GM18505 (cell line): ENCODE data around the gene HOXB4.

ENCODE experiments used
- ATAC-seq: cut with Tn5 transposase; IDR thresholded peaks from one replicate; pipeline ENCODE4 v1.9.1; 2021; ENCODE audit not compliant: unreplicated experiment
- POLR2A ChIP-seq: IDR thresholded peaks from 4 replicates; pipeline ENCODE4 v1.6.1; 2011; ENCODE audit warnings: borderline replicate concordance; ENCODE audit not compliant: insufficient read depth, insufficient read length; ENCODE audit errors: extremely low read depth

Gene HOXB4

GRCh38 chr17:48592057-48592514 lies 13.9 kb upstream of the HOXB4 start:
- ATAC-seq, result no peak
- TF ChIP-seq POLR2A, result no peak

GRCh38 chr17:48591255-48592056 lies 13.3 kb upstream of the HOXB4 start:
- no peak for ATAC-seq
- no peak for TF ChIP-seq POLR2A

GRCh38 chr17:48590607-48591161 lies 12.5 kb upstream of the HOXB4 start:
- no peak for ATAC-seq
- no peak for TF ChIP-seq POLR2A

GRCh38 chr17:48589831-48590606 lies 11.9 kb upstream of the HOXB4 start, which contains the start of gene HOXB3:
TSS of gene HOXB3 (minus strand) at chr17:48590241. CDS start at chr17:48552474, 37,767 bp downstream.
- no peak for ATAC-seq
- no peak for TF ChIP-seq POLR2A

- no peak for TF ChIP-seq POLR2A
- no peak for ATAC-seq
Observed at GRCh38 chr17:48589060-48589830, 11.1 kb upstream of the HOXB4 start.

- TF ChIP-seq POLR2A, result no peak
- no peak for ATAC-seq
Observed at GRCh38 chr17:48588528-48588927, 10.4 kb upstream of the HOXB4 start.

GRCh38 chr17:48588074-48588415 lies 9.9 kb upstream of the HOXB4 start:
- TF ChIP-seq POLR2A, result no peak
- ATAC-seq, result no peak

GRCh38 chr17:48587276-48588073 lies 9.3 kb upstream of the HOXB4 start:
- TF ChIP-seq POLR2A, result no peak
- ATAC-seq, result no peak

GRCh38 chr17:48586355-48587258 lies 8.5 kb upstream of the HOXB4 start:
- no peak for ATAC-seq
- no peak for TF ChIP-seq POLR2A

- no peak for ATAC-seq
Observed at GRCh38 chr17:48584223-48584741, 6.1 kb upstream of the HOXB4 start.

GRCh38 chr17:48583708-48584222 lies 5.6 kb upstream of the HOXB4 start:
- no peak for TF ChIP-seq POLR2A
- ATAC-seq, result no peak

More at GRCh38 chr17:48584223-48584741, 6.1 kb upstream of the HOXB4 start:
- TF ChIP-seq POLR2A, result no peak
